B cell (primary cell): ENCODE data around the gene ZDHHC14. TPM values are rescaled to one million over a fixed set of nuclear protein-coding genes. Genes with fewer than 3 reads are reported as not detected.

Experiments used
- ATAC-seq: fragments of 200-7000 bp; cut with Tn5 transposase; one replicate; pipeline ENCODE4 v1.10.0; 2021; ENCODE audit warnings: low read depth, mild to moderate bottlenecking, moderate number of reproducible peaks, moderate library complexity
- CTCF ChIA-PET: fragments of 350-600 bp; sonication (Branson Sonifier 250); formaldehyde crosslinking; loops from one replicate; lab custom pipeline; 2021; ENCODE audit warnings: antibody characterized with exemption, inconsistent platforms; lab: Charles Lee
- POLR2A ChIA-PET: fragments of 350-600 bp; sonication (Branson Sonifier 250); formaldehyde crosslinking; loops from one replicate; lab custom pipeline; 2021; ENCODE audit warnings: antibody characterized with exemption; lab: Charles Lee
- DNase-seq: peaks from one replicate; pipeline ENCODE4 v3.0.0; 2013
- H2AFZ ChIP-seq: 2 replicates; pipeline ENCODE4 v1.6.1; 2012; ENCODE audit warnings: mild to moderate bottlenecking, low read depth, low read length; ENCODE audit not compliant: insufficient read depth, poor library complexity, severe bottlenecking
- H3K27ac ChIP-seq, 2 donors: 1 replicate in 1 of 2; 2 replicates in 1 of 2; pipeline ENCODE4 v1.5.1; 2012 to 2013; ENCODE audit warnings: low read length in 2 of 2, mild to moderate bottlenecking in 2 of 2, moderate library complexity in 1 of 2
- H3K27me3 ChIP-seq, 4 experiments: fragments of 200-600 bp in 1 of 4; sonication (generic) in 1 of 4; replicated peaks in 1 of 4; 1 replicate in 2 of 4; 2 replicates in 2 of 4; pipeline versions ENCODE4 v1.6.1 to v1.7.0; 2013 to 2016; ENCODE audit warnings: low read length in 3 of 4, mild to moderate bottlenecking in 2 of 4, mixed read lengths in 1 of 4, moderate library complexity in 1 of 4; ENCODE audit not compliant: insufficient read depth in 4 of 4, control insufficient read depth in 3 of 4; ENCODE audit errors: control extremely low read depth in 1 of 4
- H3K36me3 ChIP-seq, 2 experiments: replicated peaks in 1 of 2; 1 replicate in 1 of 2; 2 replicates in 1 of 2; pipeline versions ENCODE4 v1.6.1 to v1.7.1; 2013; ENCODE audit warnings: low read length in 1 of 2; ENCODE audit not compliant: insufficient read depth in 2 of 2, control insufficient read depth in 1 of 2; ENCODE audit errors: control extremely low read depth in 1 of 2, extremely low read depth in 1 of 2
- H3K4me1 ChIP-seq, 2 donors: fragments of 200-600 bp in 1 of 2; sonication (generic) in 1 of 2; 1 replicate in 1 of 2; 2 replicates in 1 of 2; pipeline versions ENCODE4 v1.5.1 to v1.6.1; 2013 to 2017; ENCODE audit warnings: low read length in 2 of 2; ENCODE audit not compliant: control insufficient read depth in 2 of 2, insufficient read depth in 2 of 2
- H3K4me2 ChIP-seq: replicated peaks from 2 replicates; pipeline ENCODE3; 2012; ENCODE audit warnings: mild to moderate bottlenecking, low read depth, low read length; ENCODE audit not compliant: poor library complexity, severe bottlenecking
- H3K4me3 ChIP-seq, 5 experiments: fragments of 200-600 bp in 1 of 5; sonication (generic) in 1 of 5; 1 replicate in 3 of 5; 2 replicates in 2 of 5; pipeline versions ENCODE4 v1.5.1 to v1.7.0; 2011 to 2016; ENCODE audit warnings: low read length in 4 of 5, mild to moderate bottlenecking in 4 of 5, low read depth in 2 of 5, control low read depth in 1 of 5, moderate library complexity in 1 of 5; ENCODE audit not compliant: insufficient read depth in 1 of 5; ENCODE audit errors: control extremely low read depth in 1 of 5, extremely low read depth in 1 of 5
- H3K79me2 ChIP-seq: fragments of 200-600 bp; sonication (generic); one replicate; pipeline ENCODE4 v1.6.0; 2016; ENCODE audit warnings: low read length; ENCODE audit not compliant: control insufficient read depth, insufficient read depth
- H3K9ac ChIP-seq: fragments of 200-600 bp; sonication (generic); 2 replicates; pipeline ENCODE4 v1.6.1; 2017; ENCODE audit warnings: mild to moderate bottlenecking, low read length, moderate library complexity
- H3K9me3 ChIP-seq, 3 donors: one replicate each; pipeline versions ENCODE4 v1.6.1 to v1.7.1; 2013; ENCODE audit warnings: low read length in 2 of 3; ENCODE audit not compliant: control insufficient read depth in 2 of 3, insufficient read depth in 1 of 3; ENCODE audit errors: control extremely low read depth in 1 of 3
- H4K20me1 ChIP-seq: 2 replicates; pipeline ENCODE4 v1.6.0; 2012; ENCODE audit warnings: mild to moderate bottlenecking, low read length; ENCODE audit not compliant: insufficient read depth, control insufficient read depth, poor library complexity, severe bottlenecking
- H3K27ac Mint-ChIP-seq: one replicate; pipeline ENCODE4 v1.8.0; 2021; ENCODE audit warnings: mixed read lengths
- H3K27me3 Mint-ChIP-seq: one replicate; pipeline ENCODE4 v1.8.0; 2021; ENCODE audit warnings: mixed read lengths
- H3K4me1 Mint-ChIP-seq: one replicate; pipeline ENCODE4 v1.8.0; 2021; ENCODE audit warnings: mixed read lengths
- H3K4me3 Mint-ChIP-seq: one replicate; pipeline ENCODE4 v1.8.0; 2021; ENCODE audit warnings: mixed read lengths
- H3K9me3 Mint-ChIP-seq: one replicate; pipeline ENCODE4 v1.8.0; 2022; ENCODE audit warnings: mixed read lengths; ENCODE audit not compliant: insufficient read depth
- EZH2 ChIP-seq: IDR thresholded peaks from 2 replicates; pipeline ENCODE4 v1.6.1; 2012; ENCODE audit warnings: borderline replicate concordance, low read depth, mild to moderate bottlenecking, moderate library complexity, low read length; ENCODE audit not compliant: insufficient read depth, poor library complexity, severe bottlenecking
- WGBS: methylation state at CpG from one replicate; pipeline ENCODE4 v1.1.5; 2013; ENCODE audit warnings: missing lambda C conversion rate; ENCODE audit not compliant: insufficient coverage; 5-methylcytosine and 5-hydroxymethylcytosine counted together
- intact Hi-C: fragments of 100-400 bp; cut with micrococcal nuclease; formaldehyde crosslinking; loops from one replicate; pipeline ENCODE4 v1.10.0; 2022
- polyA plus RNA-seq: library from polyadenylated mRNA; depleted of rRNA; stranded (reverse); fragments of >200 nt; gene quantifications from 2 replicates; pipeline ENCODE4 v1.2.3, GENCODE V29; 2012
- total RNA-seq, 2 donors: library from RNA; stranded (reverse); fragments of 120-200 nt in 1 of 2; gene quantifications; 1 replicate in 1 of 2; 2 replicates in 1 of 2; pipeline versions ENCODE4 v1.2.3 to v1.2.4, GENCODE V29; 2013 to 2022
- TF ChIP-seq, protein P1 (sequence below): fragments of 200-600 bp; IDR thresholded peaks from one replicate; pipeline ENCODE4 v1.8.0; 2022; ENCODE audit warnings: antibody characterized with exemption, mild to moderate bottlenecking

ZDHHC14 gene
- total and polyA plus RNA-seq, 2 donors (not counting 1 experiment from before 2014, with no cell fraction given): 8.8 to 50.4 TPM

- DNase-seq: no peak
- Histone ChIP-seq H3K4me1 (no peaks in the 10 kb centered on the region), H3K27ac (no peak overlapping the region), H3K4me2 (no peak overlapping the region), H3K36me3 (no peaks in the 10 kb centered on the region), H3K27me3 (no peaks in the 10 kb centered on the region), H3K4me3 (no peak overlapping the region), H3K79me2 (no peaks in the 10 kb centered on the region), H2AFZ (no peak overlapping the region), H3K9me3 (peaks cover 0 to 3% (median 0%) of the 10 kb centered on the region in 3 donors), H3K9ac (no peak overlapping the region), H4K20me1 (no peaks in the 10 kb centered on the region)
- TF ChIP-seq, protein P1, sequence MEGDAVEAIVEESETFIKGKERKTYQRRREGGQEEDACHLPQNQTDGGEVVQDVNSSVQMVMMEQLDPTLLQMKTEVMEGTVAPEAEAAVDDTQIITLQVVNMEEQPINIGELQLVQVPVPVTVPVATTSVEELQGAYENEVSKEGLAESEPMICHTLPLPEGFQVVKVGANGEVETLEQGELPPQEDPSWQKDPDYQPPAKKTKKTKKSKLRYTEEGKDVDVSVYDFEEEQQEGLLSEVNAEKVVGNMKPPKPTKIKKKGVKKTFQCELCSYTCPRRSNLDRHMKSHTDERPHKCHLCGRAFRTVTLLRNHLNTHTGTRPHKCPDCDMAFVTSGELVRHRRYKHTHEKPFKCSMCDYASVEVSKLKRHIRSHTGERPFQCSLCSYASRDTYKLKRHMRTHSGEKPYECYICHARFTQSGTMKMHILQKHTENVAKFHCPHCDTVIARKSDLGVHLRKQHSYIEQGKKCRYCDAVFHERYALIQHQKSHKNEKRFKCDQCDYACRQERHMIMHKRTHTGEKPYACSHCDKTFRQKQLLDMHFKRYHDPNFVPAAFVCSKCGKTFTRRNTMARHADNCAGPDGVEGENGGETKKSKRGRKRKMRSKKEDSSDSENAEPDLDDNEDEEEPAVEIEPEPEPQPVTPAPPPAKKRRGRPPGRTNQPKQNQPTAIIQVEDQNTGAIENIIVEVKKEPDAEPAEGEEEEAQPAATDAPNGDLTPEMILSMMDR: no peak
- no peak for TF ChIP-seq EZH2
- no peaks in the 10 kb centered on the region for H3K9me3 Mint-ChIP-seq
- no peaks in the 10 kb centered on the region for H3K4me1 Mint-ChIP-seq
- H3K27ac Mint-ChIP-seq: no peak overlapping the region
- intact Hi-C loops: no loop called here
- no peak overlapping the region for H3K4me3 Mint-ChIP-seq
- ATAC-seq: no peak
- ChIA-PET CTCF (interaction anchor here (1.0 kb wide), 1 partner anchor 63 kb away, joined by 3 read pairs; no protein-coding TSS in a partner anchor), POLR2A (no interaction called here)
- WGBS: 72% methylated on average over 6 of the region's 7 CpGs
- H3K27me3 Mint-ChIP-seq: peaks cover 32% of the 10 kb centered on the region
Observed at GRCh38 chr6:157693867-157694266, 312.9 kb downstream of the ZDHHC14 start.

GRCh38 chr6:157695301-157696040 lies 314.5 kb downstream of the ZDHHC14 start:
- 89% methylated on average over 16 of the region's 17 CpGs for WGBS
- Mint-ChIP-seq H3K27me3 (peaks cover 28% of the 10 kb centered on the region), H3K4me3 (no peak overlapping the region), H3K4me1 (no peaks in the 10 kb centered on the region), H3K27ac (no peak overlapping the region), H3K9me3 (no peaks in the 10 kb centered on the region)
- intact Hi-C loops: no loop called here
- ChIA-PET POLR2A (no interaction called here), CTCF (interaction anchor here (0.7 kb wide), 1 partner anchor 77 kb away, joined by 4 read pairs; no protein-coding TSS in a partner anchor)
- H3K27ac ChIP-seq: no peak overlapping the region
- H3K27me3 ChIP-seq: no peaks in the 10 kb centered on the region
- H4K20me1 ChIP-seq: no peaks in the 10 kb centered on the region
- no peaks in the 10 kb centered on the region for H3K36me3 ChIP-seq
- H3K9ac ChIP-seq: no peak overlapping the region
- no peaks in the 10 kb centered on the region for H3K79me2 ChIP-seq
- ATAC-seq: no peak
- H3K4me1 ChIP-seq: no peaks in the 10 kb centered on the region
- H2AFZ ChIP-seq: no peak overlapping the region
- TF ChIP-seq, protein P1: no peak
- TF ChIP-seq EZH2: no peak
- peaks cover 0 to 3% (median 0%) of the 10 kb centered on the region in 3 donors for H3K9me3 ChIP-seq
- no peak overlapping the region for H3K4me3 ChIP-seq
- H3K4me2 ChIP-seq: no peak overlapping the region
- no peak for DNase-seq
